ENCODE data around the gene ORC6.

GRCh38 chr16:46715769-46716305 is 26.4 kb downstream of the ORC6 start:
- TF ChIP-seq, protein P1, sequence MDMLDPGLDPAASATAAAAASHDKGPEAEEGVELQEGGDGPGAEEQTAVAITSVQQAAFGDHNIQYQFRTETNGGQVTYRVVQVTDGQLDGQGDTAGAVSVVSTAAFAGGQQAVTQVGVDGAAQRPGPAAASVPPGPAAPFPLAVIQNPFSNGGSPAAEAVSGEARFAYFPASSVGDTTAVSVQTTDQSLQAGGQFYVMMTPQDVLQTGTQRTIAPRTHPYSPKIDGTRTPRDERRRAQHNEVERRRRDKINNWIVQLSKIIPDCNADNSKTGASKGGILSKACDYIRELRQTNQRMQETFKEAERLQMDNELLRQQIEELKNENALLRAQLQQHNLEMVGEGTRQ (CRISPR knock-in tag; IDR thresholded peaks at IDR 0.05), result no peak
- TF ChIP-seq CTCF (IDR thresholded peaks at IDR 0.05), result no peak
